ENCODE results near the gene TSSC4. TPM values are rescaled to one million over a fixed set of nuclear protein-coding genes. Genes with fewer than 3 reads are reported as not detected.

Gene TSSC4
- polyA plus RNA-seq, 1 experiment = 30.5 TPM

GRCh38 chr11:2415171-2415570 lies 14.6 kb downstream of the TSSC4 start:
- no peak for TF ChIP-seq CTCF (IDR thresholded peaks at IDR 0.05; ENCODE audit: insufficient read depth, low read depth, low read length)
- Histone ChIP-seq H3K27me3 (ENCODE audit: control insufficient read depth, insufficient read depth, low read length) (peaks cover 1% of the 10 kb centered on the region; the same call in 1 of the 2 replicates), H3K4me3 (ENCODE audit: low read depth, low read length) (no peak overlapping the region), H3K36me3 (ENCODE audit: control insufficient read depth, insufficient read depth, low read length) (no peaks in the 10 kb centered on the region)
- no peak for DNase-seq (ENCODE audit: low read depth)
- POLR2A ChIA-PET = no interaction called here
- CTCF ChIA-PET = interaction anchor here (1.1 to 2.0 kb wide), 3 partner anchors 14 to 112 kb away, joined by 3 to 16 read pairs (median 8); partner anchors contain the start of gene TSSC4

DNA sequence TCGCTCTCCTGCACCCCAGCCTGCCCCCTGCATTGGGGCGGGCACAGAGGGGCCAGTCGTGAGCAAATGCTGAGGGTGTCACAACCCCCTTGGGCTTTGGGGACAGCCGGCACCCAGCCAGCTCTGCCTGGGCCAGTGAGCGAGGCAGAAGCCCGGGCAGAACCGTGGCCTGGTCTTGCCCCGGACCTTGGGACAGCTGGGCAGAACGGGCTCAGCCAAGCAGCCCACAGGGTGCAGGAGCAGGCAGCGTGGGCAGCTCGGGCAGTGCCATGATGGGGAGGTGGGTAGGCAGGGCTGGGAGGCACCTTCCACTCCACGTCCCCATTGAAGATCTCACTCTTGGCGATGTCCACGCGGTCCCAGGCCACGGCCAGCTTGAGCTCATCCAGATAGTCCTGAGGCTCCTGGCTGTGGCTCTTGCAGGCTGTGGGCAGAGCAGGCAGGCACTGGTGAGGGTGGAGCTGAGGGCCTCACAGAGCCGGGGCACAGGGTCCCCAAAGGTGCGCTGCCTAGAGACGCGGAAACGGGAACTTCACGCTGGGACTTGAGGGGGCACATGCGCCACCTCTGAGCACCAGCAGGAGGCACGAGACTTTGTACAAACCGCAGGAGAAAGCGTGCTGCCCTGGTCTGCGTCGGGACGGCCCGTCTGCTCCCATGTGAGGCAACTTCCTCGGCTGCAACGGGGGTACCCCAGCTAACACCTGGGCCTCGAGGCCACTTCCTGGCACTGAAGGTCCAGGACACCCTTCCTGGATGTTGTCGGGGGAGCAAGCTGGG lies 15.2 kb downstream of the TSSC4 start:
- no peaks in the 10 kb centered on the region for H3K36me3 ChIP-seq (ENCODE audit: control insufficient read depth, insufficient read depth, low read length)
- no peak for TF ChIP-seq CTCF (IDR thresholded peaks at IDR 0.05; ENCODE audit: insufficient read depth, low read depth, low read length)
- ChIA-PET POLR2A (no interaction called here), CTCF (interaction anchor here (1.1 to 2.0 kb wide), 3 partner anchors 15 to 113 kb away, joined by 3 to 16 read pairs (median 8); partner anchors contain the start of gene TSSC4)
- H3K4me3 ChIP-seq (ENCODE audit: low read depth, low read length) = no peak overlapping the region
- H3K27me3 ChIP-seq (ENCODE audit: control insufficient read depth, insufficient read depth, low read length) = peaks cover 1% of the 10 kb centered on the region; the same call in 1 of the 2 replicates
- DNase-seq (ENCODE audit: low read depth) = no peak

DNA sequence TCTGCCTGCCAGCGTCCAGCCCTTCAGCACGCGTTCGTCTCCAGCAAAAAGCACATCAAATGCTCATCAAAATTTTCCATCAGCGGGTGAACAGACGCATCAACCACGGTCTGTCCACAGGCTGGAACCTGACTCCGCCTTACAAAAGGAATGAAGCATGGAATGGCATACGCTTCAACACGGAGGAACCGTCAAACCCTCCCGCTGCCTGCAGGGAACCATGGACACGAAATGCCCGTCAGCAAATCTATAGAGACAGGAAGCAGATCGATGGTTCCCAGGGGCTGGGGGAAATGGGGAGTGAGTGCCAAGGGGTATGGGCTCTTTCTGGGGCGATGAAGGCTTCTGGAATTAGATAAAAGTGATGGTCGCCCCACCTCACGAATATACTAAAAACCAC lies 16.2 kb downstream of the TSSC4 start:
- no peak for TF ChIP-seq CTCF (IDR thresholded peaks at IDR 0.05; ENCODE audit: insufficient read depth, low read depth, low read length)
- CTCF ChIA-PET = interaction anchor here (1.9 to 11.8 kb wide), 3 partner anchors 16 to 113 kb away, joined by 8 to 519 read pairs (median 16); partner anchors contain the start of genes C11orf21, TSPAN32 and TSSC4
- DNase-seq (ENCODE audit: low read depth) = no peak

DNA sequence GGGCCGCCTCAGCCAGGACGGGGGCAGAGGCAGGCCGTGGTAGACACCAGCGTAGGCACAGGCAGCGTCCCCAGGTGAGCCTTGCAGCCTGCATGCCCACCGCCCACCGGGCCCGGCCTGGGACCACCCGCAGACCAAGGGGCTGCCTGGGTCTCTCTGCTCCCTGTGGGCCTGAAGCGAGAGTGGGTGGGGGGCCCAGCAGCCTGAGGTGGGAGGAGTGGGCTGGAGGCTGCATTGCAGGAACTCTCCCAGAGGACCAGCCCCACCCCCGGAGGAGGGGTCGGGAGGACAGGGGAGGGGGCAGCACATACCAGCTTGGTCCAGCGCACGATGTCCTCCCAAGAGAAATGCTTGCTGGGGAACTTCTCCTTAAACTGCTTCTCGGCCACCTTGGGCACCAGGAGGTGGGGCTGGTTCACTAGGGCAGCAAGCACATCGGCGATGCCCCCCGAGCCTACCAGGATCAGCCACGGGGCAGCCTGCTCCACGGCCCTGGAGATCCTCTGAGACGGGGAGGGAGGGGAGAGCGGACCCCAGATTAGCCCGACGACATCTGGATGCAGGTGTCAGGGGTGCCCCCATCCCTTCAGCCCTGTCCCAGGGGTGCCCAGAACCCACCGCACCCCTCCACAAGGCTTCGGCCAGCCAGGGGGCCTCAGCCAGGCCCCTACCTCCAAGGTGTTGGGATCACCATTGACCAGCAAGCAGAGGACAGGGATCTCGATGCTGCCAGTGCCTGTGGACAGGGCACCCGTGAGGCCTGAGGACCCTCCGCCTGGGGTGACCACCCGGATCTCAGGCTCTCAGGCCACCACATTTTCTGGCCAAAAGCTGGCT lies 17.5 kb downstream of the TSSC4 start:
- CTCF ChIA-PET = interaction anchor here (0.8 to 11.8 kb wide), 10 partner anchors 9 to 253 kb away, joined by 3 to 519 read pairs (median 32); partner anchors contain the start of genes C11orf21, TSPAN32 and TSSC4
- Histone ChIP-seq H3K4me3 (ENCODE audit: low read depth, low read length) (no peak overlapping the region), H3K36me3 (ENCODE audit: control insufficient read depth, insufficient read depth, low read length) (no peaks in the 10 kb centered on the region), H3K27me3 (ENCODE audit: control insufficient read depth, insufficient read depth, low read length) (no peaks in the 10 kb centered on the region)
- DNase-seq (ENCODE audit: low read depth) = no peak
- TF ChIP-seq CTCF (IDR thresholded peaks at IDR 0.05; ENCODE audit: insufficient read depth, low read depth, low read length) = no peak
- POLR2A ChIA-PET = interaction anchor here (1.3 kb wide), 1 partner anchor 113 kb away, joined by 3 read pairs; no protein-coding TSS in a partner anchor

More for the DNA sequence above, 16.2 kb downstream of the TSSC4 start:
- no peak overlapping the region for H3K4me3 ChIP-seq (ENCODE audit: low read depth, low read length)
- no peaks in the 10 kb centered on the region for H3K27me3 ChIP-seq (ENCODE audit: control insufficient read depth, insufficient read depth, low read length)
- H3K36me3 ChIP-seq (ENCODE audit: control insufficient read depth, insufficient read depth, low read length) = no peaks in the 10 kb centered on the region
- POLR2A ChIA-PET = no interaction called here
